ENCODE results near the gene KLRC3. TPM values are rescaled to one million over a fixed set of nuclear protein-coding genes. Genes with fewer than 3 reads are reported as not detected.
A peak's percentile ranks its signal among the peaks of the same experiment; 100 is the strongest.
"Not testable (repeated sequence)": the region's sequence is repeated elsewhere in the genome, so short reads cannot be mapped to it uniquely, and the experiment has no call there.

KLRC3 gene
- total RNA-seq, 2 experiments from 2014 or later: 1.3 to 2.1 TPM

- DNase-seq (no peak), ATAC-seq (no peak)
- ChIA-PET CTCF (interaction anchor here (0.9 to 3.0 kb wide), 4 partner anchors 21 to 730 kb away, joined by 3 to 30 read pairs (median 4); no protein-coding TSS in a partner anchor), POLR2A (interaction anchor here (0.9 to 6.0 kb wide), 16 partner anchors 10 to 736 kb away, joined by 3 to 140 read pairs (median 6); partner anchors contain the start of genes CD69, CLEC2B and CLEC2D)
- H3K27me3 Mint-ChIP-seq (ENCODE audit: low read depth): no peaks in the 10 kb centered on the region
- peaks cover 47% of the 10 kb centered on the region for H3K4me1 Mint-ChIP-seq (ENCODE audit: low read depth)
- H3K36me3 Mint-ChIP-seq (ENCODE audit: low read depth): peaks cover 63% of the 10 kb centered on the region
- H3K27ac Mint-ChIP-seq: peak overlapping the region; percentile 96
- H3K4me3 Mint-ChIP-seq: peak overlapping the region; percentile 91
- H3K9me3 Mint-ChIP-seq (ENCODE audit: insufficient read depth): no peaks in the 10 kb centered on the region
Observed at GRCh38 chr12:10386857-10387256, 33.5 kb downstream of the KLRC3 start.

DNA sequence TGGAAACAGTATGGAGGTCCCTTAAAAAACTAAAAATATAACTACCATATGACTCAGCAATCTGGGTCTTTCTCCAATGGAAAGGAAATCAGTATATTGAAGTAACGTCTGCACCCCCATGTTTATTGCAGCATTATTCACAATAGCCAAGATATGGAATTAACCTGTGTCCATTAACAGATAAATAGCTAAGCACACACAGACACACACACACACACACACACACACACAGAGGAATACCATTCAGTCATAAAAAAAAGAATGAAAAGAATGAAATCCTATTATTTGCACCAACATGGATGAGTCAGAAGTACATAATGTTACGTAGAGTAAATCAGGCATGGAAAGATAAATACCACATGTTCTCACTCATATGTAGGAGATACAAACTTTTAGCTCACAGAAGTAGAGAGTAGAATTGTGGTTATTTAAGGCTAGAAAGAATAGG lies 35.2 kb downstream of the KLRC3 start:
- ATAC-seq (peak; percentile 35), DNase-seq (no peak)
- H3K27ac Mint-ChIP-seq: peak overlapping the region; percentile 83
- ChIA-PET CTCF (interaction anchor here (0.8 to 3.0 kb wide), 3 partner anchors 19 to 170 kb away, joined by 3 to 30 read pairs (median 3); no protein-coding TSS in a partner anchor), POLR2A (interaction anchor here (0.6 to 6.0 kb wide), 11 partner anchors 11 to 714 kb away, joined by 3 to 140 read pairs (median 8); partner anchors contain the start of genes CD69 and KLRC4)
- H3K4me1 Mint-ChIP-seq (ENCODE audit: low read depth): peaks cover 57% of the 10 kb centered on the region
- no peaks in the 10 kb centered on the region for H3K9me3 Mint-ChIP-seq (ENCODE audit: insufficient read depth)
- H3K36me3 Mint-ChIP-seq (ENCODE audit: low read depth): peaks cover 79% of the 10 kb centered on the region
- H3K4me3 Mint-ChIP-seq: peak overlapping the region; percentile 70
- H3K27me3 Mint-ChIP-seq (ENCODE audit: low read depth): no peaks in the 10 kb centered on the region

DNA sequence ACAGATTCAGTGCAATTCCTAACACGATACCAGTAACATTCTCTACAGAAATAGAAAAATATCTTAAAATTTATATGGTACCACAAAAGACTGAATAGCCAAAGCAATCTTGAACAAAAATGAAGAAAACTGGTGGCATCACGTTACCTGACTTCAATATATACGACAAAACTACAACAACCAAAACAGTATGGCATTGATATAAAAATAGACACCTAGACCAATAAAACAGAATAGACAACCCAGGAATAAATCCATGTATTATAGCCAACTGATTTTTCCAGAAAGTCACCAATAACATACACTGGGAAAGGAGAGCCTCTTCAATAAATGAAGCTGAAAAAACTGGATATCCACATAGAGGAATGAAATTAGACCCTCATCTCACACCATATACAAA lies 36.2 kb downstream of the KLRC3 start:
- Mint-ChIP-seq H3K36me3 (ENCODE audit: low read depth) (peaks cover 83% of the 10 kb centered on the region), H3K27me3 (ENCODE audit: low read depth) (no peaks in the 10 kb centered on the region), H3K4me3 (peak overlapping the region; percentile 70), H3K9me3 (ENCODE audit: insufficient read depth) (no peaks in the 10 kb centered on the region), H3K4me1 (ENCODE audit: low read depth) (peaks cover 59% of the 10 kb centered on the region), H3K27ac (peak overlapping the region; percentile 83)
- DNase-seq (no peak), ATAC-seq (no peak)
- ChIA-PET POLR2A (interaction anchor here (0.6 to 6.0 kb wide), 4 partner anchors 9 to 624 kb away, joined by 3 to 140 read pairs (median 66); partner anchors contain the start of gene CD69), CTCF (interaction anchor here (0.9 to 3.0 kb wide), 2 partner anchors 18 to 171 kb away, joined by 3 to 30 read pairs; no protein-coding TSS in a partner anchor)

GRCh38 chr12:10381928-10382628 lies 38.3 kb downstream of the KLRC3 start:
- peaks cover 73% of the 10 kb centered on the region for H3K4me1 Mint-ChIP-seq (ENCODE audit: low read depth)
- no peaks in the 10 kb centered on the region for H3K9me3 Mint-ChIP-seq (ENCODE audit: insufficient read depth)
- H3K27ac Mint-ChIP-seq: peak overlapping the region; percentile 94
- ChIA-PET POLR2A (interaction anchor here (0.8 to 2.8 kb wide), 11 partner anchors 9 to 623 kb away, joined by 3 to 14 read pairs (median 5); no protein-coding TSS in a partner anchor), CTCF (interaction anchor here (0.9 to 2.0 kb wide), 4 partner anchors 8 to 146 kb away, joined by 3 to 16 read pairs (median 5); no protein-coding TSS in a partner anchor)
- H3K36me3 Mint-ChIP-seq (ENCODE audit: low read depth): peaks cover 84% of the 10 kb centered on the region
- peak overlapping the region; percentile 70 for H3K4me3 Mint-ChIP-seq
- H3K27me3 Mint-ChIP-seq (ENCODE audit: low read depth): no peaks in the 10 kb centered on the region
- ATAC-seq (peak; percentile 33), DNase-seq (no peak)

DNA sequence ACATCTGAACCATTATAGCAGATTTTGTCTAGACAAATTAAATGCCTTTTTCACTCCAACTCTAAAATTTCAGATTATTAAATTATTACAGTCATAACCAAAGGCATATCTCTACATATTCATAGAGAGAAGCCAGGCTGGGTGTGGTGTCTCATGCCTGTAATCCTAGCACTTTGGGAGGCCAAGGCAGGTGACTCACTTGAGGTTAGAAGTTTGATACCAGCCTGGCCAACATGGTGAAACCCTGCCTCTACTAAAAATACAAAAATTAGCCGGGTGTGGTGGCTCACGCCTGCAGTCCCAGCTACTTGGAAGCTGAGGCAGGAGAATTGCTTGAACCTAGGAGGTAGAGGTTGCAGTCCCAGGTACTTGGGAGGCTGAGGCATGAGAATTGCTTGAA lies 41.7 kb downstream of the KLRC3 start:
- H3K27me3 Mint-ChIP-seq (ENCODE audit: low read depth); H3K9me3 Mint-ChIP-seq (ENCODE audit: insufficient read depth); DNase-seq; CTCF ChIA-PET; ATAC-seq; H3K27ac Mint-ChIP-seq; H3K4me3 Mint-ChIP-seq: not testable (repeated sequence)
- peaks cover 79% of the 10 kb centered on the region for H3K36me3 Mint-ChIP-seq (ENCODE audit: low read depth)
- H3K4me1 Mint-ChIP-seq (ENCODE audit: low read depth): peaks cover 73% of the 10 kb centered on the region
- POLR2A ChIA-PET: interaction anchor here (0.9 kb wide), 1 partner anchor 13 kb away, joined by 5 read pairs; no protein-coding TSS in a partner anchor

GRCh38 chr12:10374624-10375018 lies 45.8 kb downstream of the KLRC3 start:
- DNase-seq (no peak), ATAC-seq (no peak)
- ChIA-PET CTCF (interaction anchor here (1.5 to 3.8 kb wide), 4 partner anchors 8 to 138 kb away, joined by 4 to 25 read pairs (median 8); no protein-coding TSS in a partner anchor), POLR2A (interaction anchor here (0.6 to 2.2 kb wide), 6 partner anchors 8 to 179 kb away, joined by 3 to 13 read pairs (median 4); no protein-coding TSS in a partner anchor)
- H3K4me1 Mint-ChIP-seq (ENCODE audit: low read depth): peaks cover 75% of the 10 kb centered on the region
- no peaks in the 10 kb centered on the region for H3K27me3 Mint-ChIP-seq (ENCODE audit: low read depth)
- peaks cover 78% of the 10 kb centered on the region for H3K36me3 Mint-ChIP-seq (ENCODE audit: low read depth)
- peaks cover 5% of the 10 kb centered on the region for H3K9me3 Mint-ChIP-seq (ENCODE audit: insufficient read depth)
- H3K4me3 Mint-ChIP-seq: peak overlapping the region; percentile 27
- peak overlapping the region; percentile 48 for H3K27ac Mint-ChIP-seq

DNA sequence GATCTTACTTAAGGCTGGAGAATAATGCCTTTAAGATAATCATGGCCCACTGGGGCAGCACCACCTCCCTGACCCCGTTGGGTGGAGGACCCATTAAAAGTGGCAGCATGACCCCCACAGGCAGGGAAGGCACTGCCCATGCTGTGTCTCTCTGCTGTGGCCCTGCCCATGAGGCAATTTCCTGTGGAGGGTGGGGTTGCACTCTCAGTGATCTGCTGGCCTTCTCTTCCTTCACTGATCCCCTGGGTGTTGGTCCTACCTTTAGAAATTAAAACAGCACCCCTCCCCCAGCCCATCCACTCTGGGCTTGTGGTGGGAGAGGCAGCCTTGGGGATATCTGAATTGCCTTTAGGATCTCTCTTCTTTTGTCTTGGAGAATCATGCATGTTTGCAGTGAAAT lies 47.8 kb downstream of the KLRC3 start:
- peaks cover 81% of the 10 kb centered on the region for H3K36me3 Mint-ChIP-seq (ENCODE audit: low read depth)
- H3K4me3 Mint-ChIP-seq: peak overlapping the region; percentile 26
- CTCF ChIA-PET: no interaction called here
- ATAC-seq (peak; percentile 76), DNase-seq (peak; percentile 58)
- H3K4me1 Mint-ChIP-seq (ENCODE audit: low read depth): peaks cover 63% of the 10 kb centered on the region
- peak overlapping the region; percentile 64 for H3K27ac Mint-ChIP-seq
- POLR2A ChIA-PET: interaction anchor here (1.0 to 1.2 kb wide), 2 partner anchors 9 kb away, joined by 3 to 5 read pairs; no protein-coding TSS in a partner anchor
- peaks cover 11% of the 10 kb centered on the region for H3K9me3 Mint-ChIP-seq (ENCODE audit: insufficient read depth)
- no peaks in the 10 kb centered on the region for H3K27me3 Mint-ChIP-seq (ENCODE audit: low read depth)

- H3K9me3 Mint-ChIP-seq (ENCODE audit: insufficient read depth): peaks cover 11% of the 10 kb centered on the region
- peaks cover 81% of the 10 kb centered on the region for H3K36me3 Mint-ChIP-seq (ENCODE audit: low read depth)
- peaks cover 61% of the 10 kb centered on the region for H3K4me1 Mint-ChIP-seq (ENCODE audit: low read depth)
- H3K27ac Mint-ChIP-seq: peak overlapping the region; percentile 73
- H3K4me3 Mint-ChIP-seq; H3K27me3 Mint-ChIP-seq (ENCODE audit: low read depth); ATAC-seq; POLR2A ChIA-PET; CTCF ChIA-PET; DNase-seq: not testable (repeated sequence)
Observed at GRCh38 chr12:10371893-10372535, 48.4 kb downstream of the KLRC3 start.

DNA sequence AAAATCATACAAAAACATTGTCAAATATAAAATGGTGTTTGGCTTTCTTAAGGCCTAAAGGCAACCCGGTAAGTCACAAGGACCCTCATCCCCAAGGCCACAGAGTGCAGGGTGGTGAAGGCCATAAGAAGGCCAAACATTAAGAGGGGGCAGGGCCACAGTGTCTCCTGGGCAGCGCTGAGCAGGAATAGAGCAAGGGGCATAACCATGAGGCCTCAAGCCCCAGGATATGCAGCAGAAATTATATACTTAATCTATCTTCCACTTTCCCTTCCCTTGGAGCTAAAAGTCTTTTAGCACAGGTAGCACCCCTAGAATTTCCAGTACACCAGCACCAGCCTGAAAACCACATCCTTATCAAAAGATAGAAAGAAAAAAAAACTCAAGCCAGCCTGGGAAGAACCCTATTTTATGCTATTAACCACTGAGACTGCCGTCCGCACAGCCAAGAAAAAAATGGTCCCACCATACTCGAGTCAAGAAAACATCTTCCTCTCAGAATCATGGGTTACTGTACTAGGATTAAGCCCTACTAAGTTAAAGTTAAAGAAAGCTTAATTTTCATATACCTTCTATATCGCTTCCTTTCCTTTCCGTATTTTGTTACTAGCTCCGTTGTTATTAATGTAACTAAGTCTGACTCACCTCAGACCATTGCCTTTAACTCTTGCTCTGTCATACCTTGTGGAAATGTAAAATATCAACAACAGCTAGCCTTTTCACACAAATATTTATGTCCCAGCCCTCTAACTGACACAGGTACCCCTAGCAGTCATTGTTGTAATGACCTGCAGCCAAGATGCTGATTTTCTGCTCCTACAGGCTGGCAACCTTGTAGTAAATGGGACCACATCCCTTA lies 50.6 kb downstream of the KLRC3 start:
- peaks cover 6% of the 10 kb centered on the region for H3K9me3 Mint-ChIP-seq (ENCODE audit: insufficient read depth)
- H3K27ac Mint-ChIP-seq: peak overlapping the region; percentile 96
- H3K36me3 Mint-ChIP-seq (ENCODE audit: low read depth): peaks cover 73% of the 10 kb centered on the region
- DNase-seq (no peak), ATAC-seq (peak; percentile 15)
- peak overlapping the region; percentile 75 for H3K4me3 Mint-ChIP-seq
- no peaks in the 10 kb centered on the region for H3K27me3 Mint-ChIP-seq (ENCODE audit: low read depth)
- peaks cover 51% of the 10 kb centered on the region for H3K4me1 Mint-ChIP-seq (ENCODE audit: low read depth)
- POLR2A ChIA-PET: interaction anchor here (0.6 to 1.5 kb wide), 7 partner anchors 17 to 188 kb away, joined by 3 to 4 read pairs (median 3); no protein-coding TSS in a partner anchor
- CTCF ChIA-PET: interaction anchor here (0.7 to 1.3 kb wide), 4 partner anchors 22 to 191 kb away, joined by 3 to 4 read pairs (median 4); no protein-coding TSS in a partner anchor

DNA sequence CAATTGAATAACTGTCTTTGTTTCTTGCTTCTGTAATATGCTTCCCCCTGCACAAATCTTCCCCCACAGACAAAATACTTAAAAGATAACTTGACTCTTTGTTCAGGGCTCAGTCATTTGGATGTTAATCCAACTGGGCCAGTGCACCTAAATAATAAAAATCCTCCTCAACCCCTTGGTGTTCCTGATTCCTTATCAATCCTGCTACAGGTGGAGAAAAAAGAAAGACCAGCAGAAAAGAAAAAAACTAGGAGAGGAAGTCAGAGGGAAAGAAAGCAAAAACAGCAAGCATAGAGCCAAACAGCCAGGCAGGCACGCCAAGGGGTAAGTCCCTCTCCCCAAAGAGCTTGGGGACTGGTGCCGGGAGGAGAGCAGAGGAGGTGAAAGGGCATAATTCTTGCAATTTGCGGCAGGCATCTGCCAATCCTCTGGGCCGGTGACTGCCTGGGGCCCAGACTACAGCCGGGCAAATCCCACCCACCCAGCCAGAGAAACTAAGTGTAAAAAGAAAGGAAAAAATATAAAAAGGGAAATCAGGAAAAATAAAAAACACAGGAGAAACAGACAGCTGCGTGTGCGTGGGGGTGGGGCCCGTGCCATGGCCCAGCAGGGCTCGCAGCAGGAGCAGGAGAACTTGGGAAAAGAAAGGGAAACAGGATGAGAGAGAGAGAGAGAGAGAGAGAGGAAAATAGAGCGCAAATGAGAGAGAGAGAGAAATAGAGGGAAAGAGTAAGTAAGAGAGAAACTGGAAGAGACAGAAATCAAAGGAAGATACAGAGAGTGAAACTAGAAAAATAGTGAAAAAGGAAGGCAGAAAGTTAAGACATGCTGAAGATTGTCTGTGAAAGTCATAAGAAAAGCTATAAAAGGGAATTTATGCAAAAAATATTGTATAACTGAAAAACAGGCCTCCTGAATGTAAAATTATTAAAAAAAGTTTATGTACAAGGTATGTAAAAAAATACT lies 51.9 kb downstream of the KLRC3 start:
- no peak for ATAC-seq
- Mint-ChIP-seq H3K4me1 (ENCODE audit: low read depth) (peaks cover 38% of the 10 kb centered on the region), H3K9me3 (ENCODE audit: insufficient read depth) (peaks cover 6% of the 10 kb centered on the region), H3K4me3 (peak overlapping the region; percentile 29), H3K36me3 (ENCODE audit: low read depth) (peaks cover 61% of the 10 kb centered on the region), H3K27ac (peak overlapping the region; percentile 74), H3K27me3 (ENCODE audit: low read depth) (no peaks in the 10 kb centered on the region)
- ChIA-PET CTCF (interaction anchor here (1.7 to 4.2 kb wide), 2 partner anchors 24 to 189 kb away, joined by 4 to 31 read pairs; no protein-coding TSS in a partner anchor), POLR2A (interaction anchor here (0.6 to 5.4 kb wide), 8 partner anchors 19 to 191 kb away, joined by 3 to 48 read pairs (median 3); no protein-coding TSS in a partner anchor)
- DNase-seq: no peak
